IPS DF 6.9 (cell line): ENCODE data around the gene RMND1.

Source experiments
- DNase-seq: peaks from one replicate; pipeline ENCODE4 v3.0.0-alpha.2; 2013; ENCODE audit warnings: low read depth, low spot score
- H3K27ac ChIP-seq: one replicate; pipeline ENCODE4 v1.5.1; 2013; ENCODE audit warnings: low read length, control low read depth
- H3K27me3 ChIP-seq: 2 replicates; pipeline ENCODE4 v1.6.1; 2013; ENCODE audit warnings: mild to moderate bottlenecking, low read length; ENCODE audit not compliant: control insufficient read depth, insufficient read depth
- H3K36me3 ChIP-seq: 2 replicates; pipeline ENCODE4 v1.6.1; 2013; ENCODE audit warnings: low read length; ENCODE audit not compliant: control insufficient read depth, insufficient read depth
- H3K4me1 ChIP-seq: 2 replicates; pipeline ENCODE4 v1.6.1; 2013; ENCODE audit warnings: low read length; ENCODE audit not compliant: control insufficient read depth, insufficient read depth
- H3K4me3 ChIP-seq: 2 replicates; pipeline ENCODE4 v1.5.1; 2013; ENCODE audit warnings: mild to moderate bottlenecking, low read length
- H3K9me3 ChIP-seq: 2 replicates; pipeline ENCODE4 v1.6.1; 2013; ENCODE audit warnings: low read length, inconsistent platforms; ENCODE audit not compliant: control insufficient read depth, insufficient read depth
- WGBS: extraction: QIAGEN DNeasy Blood & Tissue Kit; methylation state at CpG from one replicate; pipeline ENCODE4 v1.1.7; 2013; ENCODE audit warnings: mixed read lengths, missing lambda C conversion rate; ENCODE audit not compliant: insufficient read length, insufficient coverage; 5-methylcytosine and 5-hydroxymethylcytosine counted together

RMND1 gene, protein sequence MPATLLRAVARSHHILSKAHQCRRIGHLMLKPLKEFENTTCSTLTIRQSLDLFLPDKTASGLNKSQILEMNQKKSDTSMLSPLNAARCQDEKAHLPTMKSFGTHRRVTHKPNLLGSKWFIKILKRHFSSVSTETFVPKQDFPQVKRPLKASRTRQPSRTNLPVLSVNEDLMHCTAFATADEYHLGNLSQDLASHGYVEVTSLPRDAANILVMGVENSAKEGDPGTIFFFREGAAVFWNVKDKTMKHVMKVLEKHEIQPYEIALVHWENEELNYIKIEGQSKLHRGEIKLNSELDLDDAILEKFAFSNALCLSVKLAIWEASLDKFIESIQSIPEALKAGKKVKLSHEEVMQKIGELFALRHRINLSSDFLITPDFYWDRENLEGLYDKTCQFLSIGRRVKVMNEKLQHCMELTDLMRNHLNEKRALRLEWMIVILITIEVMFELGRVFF

DNA sequence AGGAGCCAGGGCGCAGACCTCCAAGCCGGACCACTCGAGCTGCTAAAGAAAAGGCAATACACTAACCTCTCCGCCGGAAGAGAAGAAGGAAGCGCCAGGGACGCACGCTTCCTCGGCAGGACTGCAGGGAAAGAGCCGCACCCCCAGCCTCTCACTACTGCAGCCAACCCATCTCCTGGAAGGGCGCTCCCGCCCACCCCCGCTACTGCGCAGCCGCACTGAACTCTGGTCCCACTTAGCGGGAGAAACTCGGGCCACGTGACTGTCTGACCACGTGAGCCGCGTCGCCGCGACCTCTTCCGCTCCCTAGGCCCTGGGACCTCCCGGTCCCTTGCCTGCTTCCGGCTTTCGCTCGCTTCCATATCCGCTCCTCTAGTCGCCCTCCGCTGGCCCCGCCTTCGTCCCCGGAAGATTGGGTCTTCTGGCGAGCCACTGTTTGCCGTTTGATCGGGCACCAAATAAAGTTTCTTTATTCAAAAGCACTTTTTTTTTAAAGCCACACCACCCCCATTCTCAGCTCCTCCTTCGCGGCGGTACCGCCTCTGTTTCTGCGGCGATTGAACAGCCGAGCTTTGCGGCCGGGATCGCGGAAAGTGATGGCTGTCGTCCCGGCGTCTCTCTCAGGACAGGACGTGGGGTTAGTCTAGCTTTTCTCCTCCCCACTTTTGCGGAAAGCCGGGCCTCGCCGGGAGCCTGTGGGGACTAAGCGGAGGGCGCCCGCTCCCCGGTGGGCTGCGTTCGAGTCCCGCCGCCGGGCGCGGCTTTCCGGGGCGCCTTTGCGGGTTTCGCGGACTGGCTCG is at the start of gene RMND1:
Gene RMND1 (minus strand): TSS at position 177 of the 800 bp plus-strand sequence. CDS start 6,315 bp downstream, outside the sequence.
- Histone ChIP-seq H3K36me3 (peaks cover 4% of the 10 kb centered on the region; the same call in 1 of the 2 replicates), H3K27me3 (no peaks in the 10 kb centered on the region), H3K4me3 (peak within 1 kb of the TSS; percentile 84), H3K4me1 (no peaks in the 10 kb centered on the region), H3K27ac (no peak within 1 kb of the TSS), H3K9me3 (no peaks in the 10 kb centered on the region)
- peak; percentile 100 for DNase-seq
- no CpG with 5 or more reads among the region's 74 CpGs for WGBS

- no CpG with 5 or more reads among the region's 5 CpGs for WGBS
Observed at GRCh38 chr6:151499551-151499950, 47.6 kb upstream of the RMND1 start.

GRCh38 chr6:151498327-151498726 is 46.4 kb upstream of the RMND1 start:
- Histone ChIP-seq H3K27me3 (peaks cover 14% of the 10 kb centered on the region; the same call in 1 of the 2 replicates), H3K36me3 (no peaks in the 10 kb centered on the region), H3K4me1 (peaks cover 1% of the 10 kb centered on the region; the same call in 1 of the 2 replicates), H3K9me3 (no peaks in the 10 kb centered on the region), H3K27ac (no peak overlapping the region), H3K4me3 (no peak overlapping the region)
- WGBS, result no CpG with 5 or more reads among the region's 1 CpG
- DNase-seq, result no peak

More at GRCh38 chr6:151499551-151499950, 47.6 kb upstream of the RMND1 start:
- Histone ChIP-seq H3K27me3 (peaks cover 5% of the 10 kb centered on the region; the same call in 1 of the 2 replicates), H3K4me3 (no peak overlapping the region), H3K27ac (no peak overlapping the region), H3K9me3 (no peaks in the 10 kb centered on the region), H3K4me1 (peaks cover 1% of the 10 kb centered on the region; the same call in 1 of the 2 replicates), H3K36me3 (no peaks in the 10 kb centered on the region)
- no peak for DNase-seq

- Histone ChIP-seq H3K4me1 (peaks cover 1% of the 10 kb centered on the region; the same call in 1 of the 2 replicates), H3K4me3 (no peak overlapping the region), H3K27ac (no peak overlapping the region), H3K9me3 (no peaks in the 10 kb centered on the region), H3K36me3 (no peaks in the 10 kb centered on the region), H3K27me3 (peaks cover 18% of the 10 kb centered on the region; the same call in 1 of the 2 replicates)
- DNase-seq, result no peak
Observed at GRCh38 chr6:151497905-151498304, 46.0 kb upstream of the RMND1 start.

DNA sequence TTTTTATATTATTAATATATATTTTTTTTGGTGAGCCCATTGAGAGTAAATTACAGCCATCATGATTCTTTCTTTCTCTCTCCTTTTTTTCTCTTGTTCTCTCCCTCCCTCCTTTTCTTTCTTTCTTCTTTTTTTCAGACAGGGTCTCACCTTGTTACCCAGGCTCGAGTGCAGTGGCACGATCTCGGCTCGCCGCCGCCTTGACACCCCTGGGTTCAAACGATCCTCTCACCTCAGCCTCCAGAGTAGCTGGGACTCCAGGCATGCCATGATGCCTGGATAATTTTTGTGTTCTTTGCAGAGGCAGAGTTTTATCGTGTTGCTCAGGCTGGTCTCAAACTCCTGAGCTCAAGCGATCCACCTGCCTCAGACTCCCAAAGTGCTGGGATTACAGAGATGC is 43.5 kb upstream of the RMND1 start:
- 0 out of 2 replicates have a peak, but pooled peaks cover 1% of the 10 kb centered on the region for H3K4me1 ChIP-seq
- H3K36me3 ChIP-seq, result no peaks in the 10 kb centered on the region
- no peaks in the 10 kb centered on the region for H3K9me3 ChIP-seq
- H3K27ac ChIP-seq, result no peak overlapping the region
- no CpG with 5 or more reads among the region's 9 CpGs for WGBS
- no peak for DNase-seq
- peaks cover 18% of the 10 kb centered on the region; the same call in 1 of the 2 replicates for H3K27me3 ChIP-seq
- H3K4me3 ChIP-seq, result no peak overlapping the region

- WGBS, result no CpG with 5 or more reads among the region's 4 CpGs
- Histone ChIP-seq H3K9me3 (no peaks in the 10 kb centered on the region), H3K4me1 (0 out of 2 replicates have a peak, but pooled peaks cover 1% of the 10 kb centered on the region), H3K36me3 (no peaks in the 10 kb centered on the region), H3K27ac (no peak overlapping the region), H3K4me3 (peak overlapping the region; percentile 88; the same call in 1 of the 2 replicates), H3K27me3 (peaks cover 18% of the 10 kb centered on the region; the same call in 1 of the 2 replicates)
- no peak for DNase-seq
Observed at GRCh38 chr6:151494936-151495320, 43.0 kb upstream of the RMND1 start.

DNA sequence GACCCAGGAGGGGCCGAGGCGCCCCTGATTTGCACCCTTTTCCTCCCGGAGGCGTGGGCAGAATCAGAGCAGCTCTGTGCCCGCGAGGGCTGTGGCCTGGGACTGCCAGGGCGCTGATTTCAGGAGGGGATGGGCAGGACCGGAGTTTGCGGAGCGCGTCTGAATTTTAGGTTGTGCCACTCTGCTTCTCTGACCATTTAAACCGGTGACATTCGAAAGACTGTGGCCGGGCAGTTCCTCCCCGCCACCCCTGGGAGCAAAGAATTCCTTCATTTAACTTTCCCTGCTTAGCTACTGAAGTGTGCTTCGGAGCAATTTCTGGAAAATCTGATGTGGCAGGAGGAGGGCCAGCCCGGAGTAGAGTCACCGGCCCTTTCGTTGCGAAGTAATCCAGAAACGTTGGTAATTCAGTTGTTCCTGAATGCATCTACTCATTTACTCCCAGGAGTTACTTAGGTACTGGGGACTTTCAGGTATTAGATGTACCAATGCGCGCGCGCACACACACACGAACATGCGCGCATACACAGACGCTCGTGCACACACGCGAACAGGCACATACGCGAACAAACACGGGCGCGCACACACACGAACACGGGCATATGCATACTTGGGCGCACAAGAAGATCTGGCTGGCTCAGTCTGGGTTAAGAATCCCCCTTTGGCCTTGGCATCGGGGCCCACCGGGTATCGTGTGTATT is 42.5 kb upstream of the RMND1 start:
- Histone ChIP-seq H3K4me1 (0 out of 2 replicates have a peak, but pooled peaks cover 1% of the 10 kb centered on the region), H3K27ac (no peak overlapping the region), H3K36me3 (no peaks in the 10 kb centered on the region), H3K4me3 (peak overlapping the region; percentile 88; the same call in 1 of the 2 replicates), H3K9me3 (no peaks in the 10 kb centered on the region), H3K27me3 (peaks cover 18% of the 10 kb centered on the region; the same call in 1 of the 2 replicates)
- DNase-seq, result no peak
- WGBS, result no CpG with 5 or more reads among the region's 43 CpGs

DNA sequence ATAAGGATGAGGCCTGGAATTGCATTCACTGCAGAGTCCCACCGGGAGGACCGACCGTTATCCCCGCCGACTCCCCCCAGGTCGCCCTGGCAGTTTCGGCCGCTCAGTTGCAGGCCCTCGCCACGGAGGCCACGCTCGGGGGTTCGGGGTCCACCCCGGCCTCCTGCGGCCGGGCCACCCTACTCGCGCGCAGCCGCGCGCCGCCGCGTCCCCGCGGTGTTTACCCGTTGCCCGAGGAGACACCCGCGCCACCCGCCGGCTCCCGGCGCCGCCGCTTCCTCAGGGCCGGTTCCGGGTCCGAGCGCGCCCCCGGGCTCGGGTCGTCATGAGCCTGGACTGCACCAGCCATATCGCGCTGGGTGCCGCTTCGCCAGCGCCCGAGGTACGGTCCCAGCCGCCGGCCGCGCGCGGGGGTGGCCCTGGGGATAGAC is 41.9 kb upstream of the RMND1 start, which contains the start of gene CCDC170:
Gene CCDC170 (plus strand): TSS at position 214 of the 431 bp plus-strand sequence. CDS start 112 bp downstream, at position 326.
- H3K27ac ChIP-seq, result no peak within 1 kb of the TSS
- no peaks in the 10 kb centered on the region for H3K36me3 ChIP-seq
- H3K4me1 ChIP-seq, result 0 out of 2 replicates have a peak, but pooled peaks cover 1% of the 10 kb centered on the region
- H3K9me3 ChIP-seq, result no peaks in the 10 kb centered on the region
- DNase-seq, result no peak
- WGBS, result no CpG with 5 or more reads among the region's 58 CpGs
- H3K27me3 ChIP-seq, result peaks cover 18% of the 10 kb centered on the region; the same call in 1 of the 2 replicates
- H3K4me3 ChIP-seq, result peak within 1 kb of the TSS; percentile 88

- H3K9me3 ChIP-seq, result no peaks in the 10 kb centered on the region
- H3K4me3 ChIP-seq, result peak overlapping the region; percentile 88
- H3K27me3 ChIP-seq, result peaks cover 18% of the 10 kb centered on the region; the same call in 1 of the 2 replicates
- WGBS, result no CpG with 5 or more reads among the region's 16 CpGs
- 0 out of 2 replicates have a peak, but pooled peaks cover 1% of the 10 kb centered on the region for H3K4me1 ChIP-seq
- H3K27ac ChIP-seq, result no peak overlapping the region
- no peaks in the 10 kb centered on the region for H3K36me3 ChIP-seq
- no peak for DNase-seq
Observed at GRCh38 chr6:151493161-151493803, 41.4 kb upstream of the RMND1 start.
